HEK293T (cell line): ENCODE measurements around the gene GAGE12J.
"Not testable (repeated sequence)": the region's sequence is repeated elsewhere in the genome, so short reads cannot be mapped to it uniquely, and the experiment has no call there.

ENCODE experiments used
- ARNT ChIP-seq: fragments of 450-650 bp; IDR thresholded peaks from 2 replicates; pipeline ENCODE4 v1.6.1; 2017; ENCODE audit warnings: mild to moderate bottlenecking
- ELF4 ChIP-seq: fragments of 450-650 bp; IDR thresholded peaks from 2 replicates; pipeline ENCODE4 v1.6.1; 2017; ENCODE audit warnings: antibody characterized with exemption
- HDGF ChIP-seq: fragments of 450-650 bp; IDR thresholded peaks from 2 replicates; pipeline ENCODE4 v1.6.1; 2017; ENCODE audit warnings: antibody characterized with exemption, borderline replicate concordance
- SP1 ChIP-seq: fragments of 450-650 bp; IDR thresholded peaks from 2 replicates; pipeline ENCODE4 v1.6.1; 2017
- ZNF384 ChIP-seq: fragments of 450-650 bp; IDR thresholded peaks from 2 replicates; pipeline ENCODE4 v1.6.1; 2016

DNA sequence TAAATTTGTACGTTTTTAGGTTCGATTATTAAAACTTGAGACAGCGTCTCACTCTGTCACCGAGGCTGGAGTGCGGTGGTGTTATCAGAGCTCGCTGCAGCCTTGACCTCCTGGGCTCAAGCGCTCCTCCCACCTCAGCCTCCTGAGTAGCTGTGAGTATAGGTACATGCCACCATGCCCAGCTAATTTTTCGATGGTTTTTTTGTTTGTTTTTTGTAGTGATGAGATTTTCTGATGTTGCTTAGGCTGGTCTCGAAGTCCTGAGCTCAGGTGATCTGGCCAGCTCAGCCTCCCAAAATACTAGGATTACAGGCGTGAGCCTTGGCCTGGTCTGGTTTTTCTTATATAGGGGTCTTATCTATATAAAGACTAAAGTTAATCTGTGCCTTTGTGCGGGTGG, 8.6 kb downstream of the GAGE12J start:
- TF ChIP-seq HDGF, ZNF384, ARNT, ELF4, SP1: not testable (repeated sequence)
